ENCODE measurements around the gene HOXC9. TPM values are rescaled to one million over a fixed set of nuclear protein-coding genes. Genes with fewer than 3 reads are reported as not detected.
A peak's percentile ranks its signal among the peaks of the same experiment; 100 is the strongest.

Gene HOXC9
- total and polyA plus RNA-seq, 9 of the 15 experiments (the other 6 are each of a cell fraction or from before 2014, with no cell fraction given) = 1.1 to 10.5 (median 9.3) TPM

DNA sequence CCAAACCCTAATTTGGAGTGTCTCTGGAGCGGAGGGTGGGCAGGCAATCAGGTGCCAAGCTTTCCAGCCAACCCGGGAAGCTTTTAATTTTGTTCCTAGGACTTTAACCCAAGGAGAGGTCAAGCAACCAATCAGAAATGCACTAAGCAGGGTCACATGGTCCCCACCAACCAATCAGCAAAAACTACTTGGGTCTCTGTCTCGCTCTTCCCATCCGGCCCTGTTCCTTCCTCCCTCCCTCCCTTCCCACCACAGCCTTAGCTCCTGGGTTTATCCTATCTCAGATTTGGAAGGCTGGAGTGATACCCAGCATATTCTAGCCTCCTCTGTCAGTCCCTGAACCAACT lies 40.2 kb downstream of the HOXC9 start (continued):
- TF ChIP-seq, protein P1, sequence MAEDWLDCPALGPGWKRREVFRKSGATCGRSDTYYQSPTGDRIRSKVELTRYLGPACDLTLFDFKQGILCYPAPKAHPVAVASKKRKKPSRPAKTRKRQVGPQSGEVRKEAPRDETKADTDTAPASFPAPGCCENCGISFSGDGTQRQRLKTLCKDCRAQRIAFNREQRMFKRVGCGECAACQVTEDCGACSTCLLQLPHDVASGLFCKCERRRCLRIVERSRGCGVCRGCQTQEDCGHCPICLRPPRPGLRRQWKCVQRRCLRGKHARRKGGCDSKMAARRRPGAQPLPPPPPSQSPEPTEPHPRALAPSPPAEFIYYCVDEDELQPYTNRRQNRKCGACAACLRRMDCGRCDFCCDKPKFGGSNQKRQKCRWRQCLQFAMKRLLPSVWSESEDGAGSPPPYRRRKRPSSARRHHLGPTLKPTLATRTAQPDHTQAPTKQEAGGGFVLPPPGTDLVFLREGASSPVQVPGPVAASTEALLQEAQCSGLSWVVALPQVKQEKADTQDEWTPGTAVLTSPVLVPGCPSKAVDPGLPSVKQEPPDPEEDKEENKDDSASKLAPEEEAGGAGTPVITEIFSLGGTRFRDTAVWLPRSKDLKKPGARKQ (CRISPR knock-in tag; IDR thresholded peaks at IDR 0.05) = no peak
- peak; percentile 70 for TF ChIP-seq RBM25 (IDR thresholded peaks at IDR 0.05; ENCODE audit: low read depth, low read length, severe bottlenecking)

DNA sequence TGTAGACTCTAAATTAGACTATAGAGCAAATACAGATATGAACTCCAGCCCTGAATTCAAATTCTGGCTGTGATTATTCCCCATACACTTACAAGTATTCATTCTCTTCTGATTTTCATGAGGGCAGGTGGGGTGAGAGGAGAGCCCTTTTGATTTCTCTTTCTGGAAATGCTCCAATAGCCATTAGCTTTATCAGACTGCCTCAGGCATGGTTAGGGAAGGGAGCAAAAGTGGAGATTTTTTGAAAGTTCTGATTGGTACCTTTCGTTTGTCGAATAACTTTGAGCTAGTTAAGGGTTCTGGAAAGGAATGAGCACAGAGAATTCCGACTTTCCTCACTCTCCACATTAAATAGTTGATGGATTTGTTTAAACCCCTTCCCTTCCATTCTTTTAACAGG lies 40.7 kb downstream of the HOXC9 start:
- H3K9me3 ChIP-seq (replicated peaks; ENCODE audit: control insufficient read depth, insufficient read depth, low read depth, low read length) = no peaks in the 10 kb centered on the region
- no peaks in the 10 kb centered on the region for H3K9me1 ChIP-seq (ENCODE audit: control insufficient read depth, insufficient read depth, low read length)
- FAIRE-seq = no peak
- POLR2A ChIA-PET = interaction anchor here (0.8 to 1.7 kb wide), 5 partner anchors 10 to 363 kb away, joined by 3 to 7 read pairs (median 3); partner anchors contain the start of gene HOXC6
- H3K9ac ChIP-seq (ENCODE audit: insufficient read depth in 1 of 2, low read depth in 2 of 2, low read length in 2 of 2) = no peak overlapping the region
- intact Hi-C loops (cut with micrococcal nuclease) (no loop called here), in situ Hi-C loops (cut with MboI) (no loop called here)
- CTCF ChIA-PET (ENCODE audit: low intra/inter-chr PET ratio) = no interaction called here
- no peaks in the 10 kb centered on the region for H3K79me2 ChIP-seq (ENCODE audit: control insufficient read depth, insufficient read depth, low read length)
- H2AFZ ChIP-seq (ENCODE audit: low read depth, low read length) = peak overlapping the region; percentile 56; the same call in 1 of the 2 replicates
- peak; percentile 27 for TF ChIP-seq TCF3 (CRISPR knock-in tag; IDR thresholded peaks at IDR 0.05)
- TF ChIP-seq, protein P2, sequence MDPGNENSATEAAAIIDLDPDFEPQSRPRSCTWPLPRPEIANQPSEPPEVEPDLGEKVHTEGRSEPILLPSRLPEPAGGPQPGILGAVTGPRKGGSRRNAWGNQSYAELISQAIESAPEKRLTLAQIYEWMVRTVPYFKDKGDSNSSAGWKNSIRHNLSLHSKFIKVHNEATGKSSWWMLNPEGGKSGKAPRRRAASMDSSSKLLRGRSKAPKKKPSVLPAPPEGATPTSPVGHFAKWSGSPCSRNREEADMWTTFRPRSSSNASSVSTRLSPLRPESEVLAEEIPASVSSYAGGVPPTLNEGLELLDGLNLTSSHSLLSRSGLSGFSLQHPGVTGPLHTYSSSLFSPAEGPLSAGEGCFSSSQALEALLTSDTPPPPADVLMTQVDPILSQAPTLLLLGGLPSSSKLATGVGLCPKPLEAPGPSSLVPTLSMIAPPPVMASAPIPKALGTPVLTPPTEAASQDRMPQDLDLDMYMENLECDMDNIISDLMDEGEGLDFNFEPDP (CRISPR knock-in tag; IDR thresholded peaks at IDR 0.05) = no peak
- peak; percentile 81 to 84 for TF ChIP-seq KDM1A (IDR thresholded peaks at IDR 0.05)
- no peak for TF ChIP-seq ZBTB8A (IDR thresholded peaks at IDR 0.05; ENCODE audit: partially characterized antibody)
- no peak for TF ChIP-seq RBM25 (IDR thresholded peaks at IDR 0.05; ENCODE audit: low read depth, low read length, severe bottlenecking)
- TF ChIP-seq, protein P3, sequence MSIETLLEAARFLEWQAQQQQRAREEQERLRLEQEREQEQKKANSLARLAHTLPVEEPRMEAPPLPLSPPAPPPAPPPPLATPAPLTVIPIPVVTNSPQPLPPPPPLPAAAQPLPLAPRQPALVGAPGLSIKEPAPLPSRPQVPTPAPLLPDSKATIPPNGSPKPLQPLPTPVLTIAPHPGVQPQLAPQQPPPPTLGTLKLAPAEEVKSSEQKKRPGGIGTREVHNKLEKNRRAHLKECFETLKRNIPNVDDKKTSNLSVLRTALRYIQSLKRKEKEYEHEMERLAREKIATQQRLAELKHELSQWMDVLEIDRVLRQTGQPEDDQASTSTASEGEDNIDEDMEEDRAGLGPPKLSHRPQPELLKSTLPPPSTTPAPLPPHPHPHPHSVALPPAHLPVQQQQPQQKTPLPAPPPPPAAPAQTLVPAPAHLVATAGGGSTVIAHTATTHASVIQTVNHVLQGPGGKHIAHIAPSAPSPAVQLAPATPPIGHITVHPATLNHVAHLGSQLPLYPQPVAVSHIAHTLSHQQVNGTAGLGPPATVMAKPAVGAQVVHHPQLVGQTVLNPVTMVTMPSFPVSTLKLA (conservative IDR thresholded peaks at IDR 0.05) = no peak
- no peak for TF ChIP-seq CBX3 (IDR thresholded peaks at IDR 0.05; ENCODE audit: borderline replicate concordance in 1 of 2, low read length in 2 of 2)
- TF ChIP-seq CBFA2T3 (IDR thresholded peaks at IDR 0.05) = peak; percentile 54
- TF ChIP-seq NFIC (IDR thresholded peaks at IDR 0.05) = peak; percentile 63
- peak in 1 of 2 experiments; percentile 79; a peak in 2 of 4 replicates for TF ChIP-seq RCOR1 (IDR thresholded peaks at IDR 0.05; ENCODE audit: borderline replicate concordance in 1 of 2, low read depth in 2 of 2, low read length in 2 of 2)
- peaks cover 20% of the 10 kb centered on the region in 2 experiments for H3K27me3 ChIP-seq (ENCODE audit: control insufficient read depth in 2 of 2, insufficient read depth in 2 of 2, low read length in 2 of 2)
- H3K4me2 ChIP-seq (ENCODE audit: insufficient read depth, low read length) = no peak overlapping the region; the same call in 1 of the 2 replicates
- ATAC-seq = no peak
- WGBS (ENCODE audit: insufficient coverage, low coverage, missing lambda C conversion rate) = 0% methylated on average over 3 of the region's 3 CpGs
- peaks cover 0 to 4% of the 10 kb centered on the region in 2 experiments; a peak in 2 of 5 replicates for H3K4me1 ChIP-seq (replicated peaks in 1 of 2; ENCODE audit: control insufficient read depth in 2 of 2, insufficient read depth in 2 of 2, low read length in 2 of 2)
- no peaks in the 10 kb centered on the region for H3K36me3 ChIP-seq (ENCODE audit: control insufficient read depth, insufficient read depth, low read length)
- no peak overlapping the region for H3K27ac ChIP-seq (ENCODE audit: extremely low read depth, low read depth, low read length)
- no peak for DNase-seq (ENCODE audit: extremely low read depth in 1 of 4, low spot score in 3 of 4)
- no TSS peak for BruUV-seq (replicated peaks)
- no peaks in the 10 kb centered on the region for H4K20me1 ChIP-seq (replicated peaks; ENCODE audit: control insufficient read depth, insufficient read depth, low read length)
- no peak overlapping the region for H3K4me3 ChIP-seq
